K562 (cell line): ENCODE results near the gene ADGRB2.

ENCODE experiments used
- ATF2 ChIP-seq: sonication (generic); formaldehyde crosslinking; IDR thresholded peaks from 2 replicates; pipeline ENCODE4 v1.8.1; 2022; ENCODE audit warnings: missing genetic modification reagents
- COPS2 ChIP-seq: fragments of 450-650 bp; conservative IDR thresholded peaks from 2 replicates; pipeline ENCODE4 v1.6.1; 2016; ENCODE audit warnings: mild to moderate bottlenecking, moderate library complexity
- CTCF ChIP-seq, 3 experiments: IDR thresholded peaks in 2 of 3; conservative IDR thresholded peaks in 1 of 3; 2 replicates each; pipeline ENCODE4 v1.5.1; 2011 to 2012; ENCODE audit warnings: low read length in 3 of 3, mild to moderate bottlenecking in 3 of 3, control low read depth in 2 of 3, improper control_type of control experiment in 1 of 3, inconsistent platforms in 1 of 3, low read depth in 1 of 3, mixed read lengths in 1 of 3, moderate library complexity in 1 of 3; ENCODE audit not compliant: insufficient read depth in 2 of 3
- SAFB2 ChIP-seq: fragments of 200-400 bp; formaldehyde crosslinking; IDR thresholded peaks from 2 replicates; pipeline ENCODE4 v1.6.1; 2018; ENCODE audit warnings: borderline replicate concordance, low read length, low read depth, moderate library complexity; ENCODE audit not compliant: severe bottlenecking
- SRSF9 ChIP-seq: fragments of 200-400 bp; formaldehyde crosslinking; IDR thresholded peaks from 2 replicates; pipeline ENCODE4 v1.6.1; 2017; ENCODE audit warnings: low read depth, low read length, borderline replicate concordance
- TF ChIP-seq, protein P1 (sequence below): IDR thresholded peaks from 2 replicates; pipeline ENCODE4 v1.6.1; 2012; ENCODE audit warnings: low read depth, low read length, improper control_type of control experiment, borderline replicate concordance

GRCh38 chr1:31727195-31727594 lies 36.9 kb downstream of the ADGRB2 start:
- TF ChIP-seq CTCF (IDR thresholded peaks at IDR 0.05 in 2 of 3, conservative IDR thresholded peaks at IDR 0.05 in 1 of 3; ENCODE audit: insufficient read depth in 2 of 3, low read depth in 1 of 3, low read length in 3 of 3) = no peak
- no peak for TF ChIP-seq ATF2 (CRISPR knock-in tag)
- no peak for TF ChIP-seq SRSF9
- TF ChIP-seq SAFB2 = no peak
- TF ChIP-seq COPS2 = no peak
- TF ChIP-seq, protein P1, sequence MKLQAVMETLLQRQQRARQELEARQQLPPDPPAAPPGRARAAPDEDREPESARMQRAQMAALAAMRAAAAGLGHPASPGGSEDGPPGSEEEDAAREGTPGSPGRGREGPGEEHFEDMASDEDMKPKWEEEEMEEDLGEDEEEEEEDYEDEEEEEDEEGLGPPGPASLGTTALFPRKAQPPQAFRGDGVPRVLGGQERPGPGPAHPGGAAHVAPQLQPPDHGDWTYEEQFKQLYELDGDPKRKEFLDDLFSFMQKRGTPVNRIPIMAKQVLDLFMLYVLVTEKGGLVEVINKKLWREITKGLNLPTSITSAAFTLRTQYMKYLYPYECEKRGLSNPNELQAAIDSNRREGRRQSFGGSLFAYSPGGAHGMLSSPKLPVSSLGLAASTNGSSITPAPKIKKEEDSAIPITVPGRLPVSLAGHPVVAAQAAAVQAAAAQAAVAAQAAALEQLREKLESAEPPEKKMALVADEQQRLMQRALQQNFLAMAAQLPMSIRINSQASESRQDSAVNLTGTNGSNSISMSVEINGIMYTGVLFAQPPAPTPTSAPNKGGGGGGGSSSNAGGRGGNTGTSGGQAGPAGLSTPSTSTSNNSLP = no peak
